GM12878 (cell line): ENCODE results near the gene GSS.

Source experiments
- BCL11A ChIP-seq: IDR thresholded peaks from 2 replicates; pipeline ENCODE4 v1.6.1; 2011; ENCODE audit warnings: low read depth, low read length
- CHD2 ChIP-seq: IDR thresholded peaks from 2 replicates; pipeline ENCODE4 v1.6.1; 2011; ENCODE audit warnings: low read depth, low read length, improper control_type of control experiment, borderline replicate concordance
- CTCF ChIP-seq, 3 experiments: IDR thresholded peaks in 2 of 3; conservative IDR thresholded peaks in 1 of 3; 2 replicates each; pipeline ENCODE4 v1.5.1; 2011; ENCODE audit warnings: low read depth in 3 of 3, low read length in 3 of 3, mild to moderate bottlenecking in 3 of 3, control low read depth in 2 of 3, moderate library complexity in 2 of 3, inconsistent platforms in 1 of 3, mixed read lengths in 1 of 3; ENCODE audit not compliant: control insufficient read depth in 2 of 3, insufficient read depth in 1 of 3; ENCODE audit errors: extremely low read depth in 1 of 3
- ELK1 ChIP-seq: IDR thresholded peaks from 2 replicates; pipeline ENCODE4 v1.6.1; 2012; ENCODE audit warnings: low read depth, low read length, improper control_type of control experiment
- EZH2 ChIP-seq: IDR thresholded peaks from 2 replicates; pipeline ENCODE4 v1.6.1; 2012; ENCODE audit warnings: low read depth, mild to moderate bottlenecking, control low read depth, inconsistent platforms, low read length, borderline replicate concordance; ENCODE audit not compliant: control insufficient read depth
- JUNB ChIP-seq: IDR thresholded peaks from 2 replicates; pipeline ENCODE4 v1.6.1; 2016; ENCODE audit warnings: antibody characterized with exemption, mild to moderate bottlenecking
- LARP7 ChIP-seq: fragments of 450-650 bp; IDR thresholded peaks from 2 replicates; pipeline ENCODE4 v1.6.1; 2017; ENCODE audit warnings: mild to moderate bottlenecking
- MTA3 ChIP-seq: IDR thresholded peaks from 2 replicates; pipeline ENCODE4 v1.6.1; 2012; ENCODE audit warnings: low read length, inconsistent platforms, borderline replicate concordance
- MYC ChIP-seq: IDR thresholded peaks from 2 replicates; pipeline ENCODE4 v1.6.1; 2011; ENCODE audit warnings: mild to moderate bottlenecking, low read length, moderate library complexity, inconsistent platforms; ENCODE audit not compliant: insufficient read depth, insufficient replicate concordance, insufficient read length, severe bottlenecking
- POLR2A ChIP-seq: IDR thresholded peaks from 2 replicates; pipeline ENCODE4 v1.6.1; 2011; ENCODE audit warnings: low read depth, mild to moderate bottlenecking, low read length
- YY1 ChIP-seq: IDR thresholded peaks from 2 replicates; pipeline ENCODE4 v1.6.1; 2011; ENCODE audit warnings: low read depth, mild to moderate bottlenecking, low read length

GRCh38 chr20:34955231-34956040, at the start of gene GSS, which contains the start of gene MYH7B:
- TF ChIP-seq POLR2A (peak; percentile 97), CHD2 (peak; percentile 71; the same call in 1 of the 2 replicates), JUNB (no peak), CTCF (IDR thresholded peaks at IDR 0.05 in 2 of 3, conservative IDR thresholded peaks at IDR 0.05 in 1 of 3; ENCODE audit: control insufficient read depth in 2 of 3, extremely low read depth in 1 of 3, insufficient read depth in 1 of 3, low read depth in 3 of 3, low read length in 3 of 3) (peak; percentile 18 to 44 (median 42); a peak in 5 of 6 replicates), BCL11A (no peak), ELK1 (peak; percentile 28; the same call in 1 of the 2 replicates), EZH2 (no peak), LARP7 (peak; percentile 71), YY1 (0 out of 2 replicates have a peak, but pooled peaks have one; percentile 33), MYC (peak; percentile 52), MTA3 (no peak)
